ENCODE data around the gene SLC12A7.

Gene SLC12A7

GRCh38 chr5:1010641-1011046, 101.2 kb downstream of the SLC12A7 start:
- peaks cover 46% of the 10 kb centered on the region for H3K27me3 ChIP-seq (ENCODE audit: control insufficient read depth, insufficient read depth, low read length)
- peaks cover 6% of the 10 kb centered on the region for H3K4me1 ChIP-seq (ENCODE audit: control insufficient read depth, low read depth, low read length)
- no peak overlapping the region for H3K4me3 ChIP-seq (ENCODE audit: low read length)
- no peak overlapping the region for H3K27ac ChIP-seq (ENCODE audit: low read length)
- H3K36me3 ChIP-seq (ENCODE audit: control insufficient read depth, low read depth, low read length) = no peaks in the 10 kb centered on the region
- no peak overlapping the region for H3K9ac ChIP-seq (ENCODE audit: low read length)
- no peaks in the 10 kb centered on the region for H3K9me3 ChIP-seq (ENCODE audit: control insufficient read depth, low read depth, low read length)

GRCh38 chr5:1010181-1010510, 101.7 kb downstream of the SLC12A7 start:
- no peak overlapping the region for H3K9ac ChIP-seq (ENCODE audit: low read length)
- peaks cover 51% of the 10 kb centered on the region for H3K27me3 ChIP-seq (ENCODE audit: control insufficient read depth, insufficient read depth, low read length)
- H3K9me3 ChIP-seq (ENCODE audit: control insufficient read depth, low read depth, low read length) = no peaks in the 10 kb centered on the region
- no peak overlapping the region for H3K27ac ChIP-seq (ENCODE audit: low read length)
- no peak overlapping the region for H3K4me3 ChIP-seq (ENCODE audit: low read length)
- H3K4me1 ChIP-seq (ENCODE audit: control insufficient read depth, low read depth, low read length) = peaks cover 6% of the 10 kb centered on the region
- no peaks in the 10 kb centered on the region for H3K36me3 ChIP-seq (ENCODE audit: control insufficient read depth, low read depth, low read length)

GRCh38 chr5:1009359-1010180, 102.3 kb downstream of the SLC12A7 start:
- no peak overlapping the region for H3K9ac ChIP-seq (ENCODE audit: low read length)
- peaks cover 6% of the 10 kb centered on the region for H3K4me1 ChIP-seq (ENCODE audit: control insufficient read depth, low read depth, low read length)
- H3K9me3 ChIP-seq (ENCODE audit: control insufficient read depth, low read depth, low read length) = no peaks in the 10 kb centered on the region
- no peaks in the 10 kb centered on the region for H3K36me3 ChIP-seq (ENCODE audit: control insufficient read depth, low read depth, low read length)
- H3K4me3 ChIP-seq (ENCODE audit: low read length) = peak overlapping the region; percentile 42
- no peak overlapping the region for H3K27ac ChIP-seq (ENCODE audit: low read length)
- H3K27me3 ChIP-seq (ENCODE audit: control insufficient read depth, insufficient read depth, low read length) = peaks cover 57% of the 10 kb centered on the region

GRCh38 chr5:1008451-1009358, 103.2 kb downstream of the SLC12A7 start, which contains the start of gene NKD2:
NKD2 (plus strand) TSS chr5:1008802; CDS start chr5:1009058, 256 bp downstream.
- H3K27ac ChIP-seq (ENCODE audit: low read length) = no peak within 1 kb of the TSS
- no peak within 1 kb of the TSS for H3K9ac ChIP-seq (ENCODE audit: low read length)
- H3K36me3 ChIP-seq (ENCODE audit: control insufficient read depth, low read depth, low read length) = no peaks in the 10 kb centered on the region
- H3K27me3 ChIP-seq (ENCODE audit: control insufficient read depth, insufficient read depth, low read length) = peaks cover 66% of the 10 kb centered on the region
- peak within 1 kb of the TSS; percentile 42 for H3K4me3 ChIP-seq (ENCODE audit: low read length)
- H3K4me1 ChIP-seq (ENCODE audit: control insufficient read depth, low read depth, low read length) = peaks cover 6% of the 10 kb centered on the region
- no peaks in the 10 kb centered on the region for H3K9me3 ChIP-seq (ENCODE audit: control insufficient read depth, low read depth, low read length)

- Histone ChIP-seq H3K4me1 (ENCODE audit: control insufficient read depth, low read depth, low read length) (peaks cover 6% of the 10 kb centered on the region), H3K9me3 (ENCODE audit: control insufficient read depth, low read depth, low read length) (no peaks in the 10 kb centered on the region), H3K9ac (ENCODE audit: low read length) (no peak overlapping the region), H3K4me3 (ENCODE audit: low read length) (no peak overlapping the region), H3K27me3 (ENCODE audit: control insufficient read depth, insufficient read depth, low read length) (peaks cover 74% of the 10 kb centered on the region), H3K36me3 (ENCODE audit: control insufficient read depth, low read depth, low read length) (no peaks in the 10 kb centered on the region), H3K27ac (ENCODE audit: low read length) (no peak overlapping the region)
Observed at GRCh38 chr5:1007681-1008450, 104.0 kb downstream of the SLC12A7 start.

GRCh38 chr5:1007221-1007680, 104.6 kb downstream of the SLC12A7 start:
- Histone ChIP-seq H3K36me3 (ENCODE audit: control insufficient read depth, low read depth, low read length) (no peaks in the 10 kb centered on the region), H3K9me3 (ENCODE audit: control insufficient read depth, low read depth, low read length) (no peaks in the 10 kb centered on the region), H3K4me1 (ENCODE audit: control insufficient read depth, low read depth, low read length) (peaks cover 6% of the 10 kb centered on the region), H3K27ac (ENCODE audit: low read length) (no peak overlapping the region), H3K9ac (ENCODE audit: low read length) (no peak overlapping the region), H3K4me3 (ENCODE audit: low read length) (no peak overlapping the region), H3K27me3 (ENCODE audit: control insufficient read depth, insufficient read depth, low read length) (peaks cover 74% of the 10 kb centered on the region)

GRCh38 chr5:1006656-1007071, 105.2 kb downstream of the SLC12A7 start:
- H3K4me1 ChIP-seq (ENCODE audit: control insufficient read depth, low read depth, low read length) = peaks cover 6% of the 10 kb centered on the region
- H3K27ac ChIP-seq (ENCODE audit: low read length) = no peak overlapping the region
- H3K27me3 ChIP-seq (ENCODE audit: control insufficient read depth, insufficient read depth, low read length) = peaks cover 74% of the 10 kb centered on the region

GRCh38 chr5:1005904-1006655, 105.8 kb downstream of the SLC12A7 start:
- H3K4me3 ChIP-seq (ENCODE audit: low read length) = no peak overlapping the region
- H3K36me3 ChIP-seq (ENCODE audit: control insufficient read depth, low read depth, low read length) = no peaks in the 10 kb centered on the region
- peaks cover 74% of the 10 kb centered on the region for H3K27me3 ChIP-seq (ENCODE audit: control insufficient read depth, insufficient read depth, low read length)
- no peaks in the 10 kb centered on the region for H3K9me3 ChIP-seq (ENCODE audit: control insufficient read depth, low read depth, low read length)
- no peak overlapping the region for H3K9ac ChIP-seq (ENCODE audit: low read length)
- peaks cover 6% of the 10 kb centered on the region for H3K4me1 ChIP-seq (ENCODE audit: control insufficient read depth, low read depth, low read length)
- no peak overlapping the region for H3K27ac ChIP-seq (ENCODE audit: low read length)

More at GRCh38 chr5:1006656-1007071, 105.2 kb downstream of the SLC12A7 start:
- no peaks in the 10 kb centered on the region for H3K36me3 ChIP-seq (ENCODE audit: control insufficient read depth, low read depth, low read length)
- H3K4me3 ChIP-seq (ENCODE audit: low read length) = no peak overlapping the region
- H3K9me3 ChIP-seq (ENCODE audit: control insufficient read depth, low read depth, low read length) = no peaks in the 10 kb centered on the region
- no peak overlapping the region for H3K9ac ChIP-seq (ENCODE audit: low read length)

- H3K4me3 ChIP-seq (ENCODE audit: low read length) = peak overlapping the region; percentile 46
- peaks cover 68% of the 10 kb centered on the region for H3K27me3 ChIP-seq (ENCODE audit: control insufficient read depth, insufficient read depth, low read length)
- H3K27ac ChIP-seq (ENCODE audit: low read length) = no peak overlapping the region
- H3K36me3 ChIP-seq (ENCODE audit: control insufficient read depth, low read depth, low read length) = no peaks in the 10 kb centered on the region
- H3K9ac ChIP-seq (ENCODE audit: low read length) = no peak overlapping the region
- H3K4me1 ChIP-seq (ENCODE audit: control insufficient read depth, low read depth, low read length) = no peaks in the 10 kb centered on the region
- no peaks in the 10 kb centered on the region for H3K9me3 ChIP-seq (ENCODE audit: control insufficient read depth, low read depth, low read length)
Observed at GRCh38 chr5:1005249-1005851, 106.5 kb downstream of the SLC12A7 start.

- Histone ChIP-seq H3K27ac (ENCODE audit: low read length) (no peak overlapping the region), H3K4me1 (ENCODE audit: control insufficient read depth, low read depth, low read length) (no peaks in the 10 kb centered on the region), H3K9me3 (ENCODE audit: control insufficient read depth, low read depth, low read length) (no peaks in the 10 kb centered on the region), H3K36me3 (ENCODE audit: control insufficient read depth, low read depth, low read length) (no peaks in the 10 kb centered on the region), H3K4me3 (ENCODE audit: low read length) (peak overlapping the region; percentile 46), H3K27me3 (ENCODE audit: control insufficient read depth, insufficient read depth, low read length) (peaks cover 61% of the 10 kb centered on the region), H3K9ac (ENCODE audit: low read length) (no peak overlapping the region)
Observed at GRCh38 chr5:1004461-1005248, 107.2 kb downstream of the SLC12A7 start.

All from iPS-18a (cell line).